ENCODE measurements around the gene HAPSTR1.

The HAPSTR1 gene

GRCh38 chr16:9114842-9115241, 23.4 kb downstream of the HAPSTR1 start:
- no peak overlapping the region for H2BK5ac ChIP-seq (ENCODE audit: low read depth, low read length, poor library complexity, severe bottlenecking)
- H2AK5ac ChIP-seq (ENCODE audit: low read length, severe bottlenecking) = peak overlapping the region; percentile 71
- peaks cover 14% of the 10 kb centered on the region for H3K4me1 ChIP-seq (ENCODE audit: control insufficient read depth, insufficient read depth, low read depth, low read length)
- H4K91ac ChIP-seq (ENCODE audit: low read length) = no peak overlapping the region
- H2BK120ac ChIP-seq (ENCODE audit: low read depth, low read length) = no peak overlapping the region
- H3K18ac ChIP-seq (ENCODE audit: low read depth in 1 of 2, low read length in 2 of 2) = no peak overlapping the region
- H3K14ac ChIP-seq (ENCODE audit: low read length in 2 of 2) = no peak overlapping the region
- H3K27me3 ChIP-seq (ENCODE audit: control insufficient read depth in 1 of 2, insufficient read depth in 1 of 2, low read length in 2 of 2) = no peaks in the 10 kb centered on the region
- no peaks in the 10 kb centered on the region for H3K9me3 ChIP-seq (ENCODE audit: control insufficient read depth, low read length)
- H4K8ac ChIP-seq (ENCODE audit: low read length) = no peak overlapping the region
- no peaks in the 10 kb centered on the region for H3K79me1 ChIP-seq (replicated peaks; ENCODE audit: low read length, poor library complexity, severe bottlenecking)
- H2AFZ ChIP-seq (ENCODE audit: low read depth, low read length) = no peak overlapping the region
- H3K27ac ChIP-seq (ENCODE audit: low read length, poor library complexity, severe bottlenecking) = peak overlapping the region; percentile 51
- no peak overlapping the region for H2BK15ac ChIP-seq (ENCODE audit: low read depth, poor library complexity, severe bottlenecking)
- peaks cover 8 to 83% of the 10 kb centered on the region in 2 experiments for H3K36me3 ChIP-seq (ENCODE audit: control insufficient read depth in 1 of 2, insufficient read depth in 2 of 2, low read depth in 1 of 2, low read length in 2 of 2)
- 70% methylated on average over 2 of the region's 3 CpGs for WGBS
- H3K4ac ChIP-seq (ENCODE audit: low read depth in 1 of 2, low read length in 2 of 2) = no peak overlapping the region
- DNase-seq = no peak
- no peak overlapping the region for H3K4me2 ChIP-seq (ENCODE audit: low read length, poor library complexity, severe bottlenecking)
- H3K9ac ChIP-seq (ENCODE audit: low read length) = no peak overlapping the region
- H2BK12ac ChIP-seq (ENCODE audit: low read length in 2 of 2) = no peak overlapping the region
- no peak overlapping the region for H3K4me3 ChIP-seq (ENCODE audit: insufficient read depth in 1 of 2, low read depth in 1 of 2, low read length in 2 of 2)
- no peak overlapping the region for H3K23ac ChIP-seq (ENCODE audit: low read length in 2 of 2)

GRCh38 chr16:9115277-9115676, 23.8 kb downstream of the HAPSTR1 start:
- no peak overlapping the region for H4K91ac ChIP-seq (ENCODE audit: low read length)
- H3K4ac ChIP-seq (ENCODE audit: low read depth in 1 of 2, low read length in 2 of 2) = no peak overlapping the region
- peaks cover 14% of the 10 kb centered on the region for H3K4me1 ChIP-seq (ENCODE audit: control insufficient read depth, insufficient read depth, low read depth, low read length)
- no peak for DNase-seq
- no peak overlapping the region for H2AFZ ChIP-seq (ENCODE audit: low read depth, low read length)
- H3K27me3 ChIP-seq (ENCODE audit: control insufficient read depth in 1 of 2, insufficient read depth in 1 of 2, low read length in 2 of 2) = no peaks in the 10 kb centered on the region
- WGBS = 68% methylated on average over 3 of the region's 3 CpGs
- H3K36me3 ChIP-seq (ENCODE audit: control insufficient read depth in 1 of 2, insufficient read depth in 2 of 2, low read depth in 1 of 2, low read length in 2 of 2) = peaks cover 10 to 79% of the 10 kb centered on the region in 2 experiments
- no peak overlapping the region for H3K14ac ChIP-seq (ENCODE audit: low read length in 2 of 2)
- H3K79me1 ChIP-seq (replicated peaks; ENCODE audit: low read length, poor library complexity, severe bottlenecking) = no peaks in the 10 kb centered on the region
- H2BK5ac ChIP-seq (ENCODE audit: low read depth, low read length, poor library complexity, severe bottlenecking) = no peak overlapping the region
- no peak overlapping the region for H3K9ac ChIP-seq (ENCODE audit: low read length)
- no peak overlapping the region for H2BK15ac ChIP-seq (ENCODE audit: low read depth, poor library complexity, severe bottlenecking)
- no peak overlapping the region for H3K18ac ChIP-seq (ENCODE audit: low read depth in 1 of 2, low read length in 2 of 2)
- no peak overlapping the region for H2AK5ac ChIP-seq (ENCODE audit: low read length, severe bottlenecking)
- H3K27ac ChIP-seq (ENCODE audit: low read length, poor library complexity, severe bottlenecking) = peak overlapping the region; percentile 55
- no peaks in the 10 kb centered on the region for H3K9me3 ChIP-seq (ENCODE audit: control insufficient read depth, low read length)
- H3K4me2 ChIP-seq (ENCODE audit: low read length, poor library complexity, severe bottlenecking) = no peak overlapping the region
- H2BK12ac ChIP-seq (ENCODE audit: low read length in 2 of 2) = no peak overlapping the region
- H3K23ac ChIP-seq (ENCODE audit: low read length in 2 of 2) = no peak overlapping the region
- H3K4me3 ChIP-seq (ENCODE audit: insufficient read depth in 1 of 2, low read depth in 1 of 2, low read length in 2 of 2) = no peak overlapping the region
- no peak overlapping the region for H2BK120ac ChIP-seq (ENCODE audit: low read depth, low read length)
- H4K8ac ChIP-seq (ENCODE audit: low read length) = no peak overlapping the region

GRCh38 chr16:9116141-9116540, 24.7 kb downstream of the HAPSTR1 start:
- no peaks in the 10 kb centered on the region for H3K27me3 ChIP-seq (ENCODE audit: control insufficient read depth in 1 of 2, insufficient read depth in 1 of 2, low read length in 2 of 2)
- no peak overlapping the region for H4K8ac ChIP-seq (ENCODE audit: low read length)
- H3K9me3 ChIP-seq (ENCODE audit: control insufficient read depth, low read length) = no peaks in the 10 kb centered on the region
- no peak overlapping the region for H3K4me3 ChIP-seq (ENCODE audit: insufficient read depth in 1 of 2, low read depth in 1 of 2, low read length in 2 of 2)
- H3K79me1 ChIP-seq (replicated peaks; ENCODE audit: low read length, poor library complexity, severe bottlenecking) = no peaks in the 10 kb centered on the region
- no peak overlapping the region for H3K9ac ChIP-seq (ENCODE audit: low read length)
- H2AK5ac ChIP-seq (ENCODE audit: low read length, severe bottlenecking) = no peak overlapping the region
- H2BK12ac ChIP-seq (ENCODE audit: low read length in 2 of 2) = no peak overlapping the region
- H2AFZ ChIP-seq (ENCODE audit: low read depth, low read length) = no peak overlapping the region
- H4K91ac ChIP-seq (ENCODE audit: low read length) = no peak overlapping the region
- no peak overlapping the region for H2BK15ac ChIP-seq (ENCODE audit: low read depth, poor library complexity, severe bottlenecking)
- no peak overlapping the region for H3K23ac ChIP-seq (ENCODE audit: low read length in 2 of 2)
- no peak overlapping the region for H3K4ac ChIP-seq (ENCODE audit: low read depth in 1 of 2, low read length in 2 of 2)
- peaks cover 14% of the 10 kb centered on the region for H3K4me1 ChIP-seq (ENCODE audit: control insufficient read depth, insufficient read depth, low read depth, low read length)
- H3K18ac ChIP-seq (ENCODE audit: low read depth in 1 of 2, low read length in 2 of 2) = no peak overlapping the region
- H3K27ac ChIP-seq (ENCODE audit: low read length, poor library complexity, severe bottlenecking) = peak overlapping the region; percentile 55
- peaks cover 11 to 73% of the 10 kb centered on the region in 2 experiments for H3K36me3 ChIP-seq (ENCODE audit: control insufficient read depth in 1 of 2, insufficient read depth in 2 of 2, low read depth in 1 of 2, low read length in 2 of 2)
- H2BK120ac ChIP-seq (ENCODE audit: low read depth, low read length) = no peak overlapping the region
- WGBS = no CpG with 5 or more reads among the region's 2 CpGs
- no peak overlapping the region for H2BK5ac ChIP-seq (ENCODE audit: low read depth, low read length, poor library complexity, severe bottlenecking)
- H3K14ac ChIP-seq (ENCODE audit: low read length in 2 of 2) = no peak overlapping the region
- no peak overlapping the region for H3K4me2 ChIP-seq (ENCODE audit: low read length, poor library complexity, severe bottlenecking)
- no peak for DNase-seq

GRCh38 chr16:9118170-9118569, 26.7 kb downstream of the HAPSTR1 start:
- Histone ChIP-seq H3K9me3 (ENCODE audit: control insufficient read depth, low read length) (no peaks in the 10 kb centered on the region), H4K91ac (ENCODE audit: low read length) (no peak overlapping the region), H2AFZ (ENCODE audit: low read depth, low read length) (no peak overlapping the region), H3K14ac (ENCODE audit: low read length in 2 of 2) (no peak overlapping the region), H2BK15ac (ENCODE audit: low read depth, poor library complexity, severe bottlenecking) (no peak overlapping the region), H3K4me3 (ENCODE audit: insufficient read depth in 1 of 2, low read depth in 1 of 2, low read length in 2 of 2) (no peak overlapping the region), H3K36me3 (ENCODE audit: control insufficient read depth in 1 of 2, insufficient read depth in 2 of 2, low read depth in 1 of 2, low read length in 2 of 2) (peaks cover 19 to 79% of the 10 kb centered on the region in 2 experiments), H3K4ac (ENCODE audit: low read depth in 1 of 2, low read length in 2 of 2) (no peak overlapping the region), H2BK12ac (ENCODE audit: low read length in 2 of 2) (no peak overlapping the region), H3K4me2 (ENCODE audit: low read length, poor library complexity, severe bottlenecking) (no peak overlapping the region), H2BK5ac (ENCODE audit: low read depth, low read length, poor library complexity, severe bottlenecking) (no peak overlapping the region), H2BK120ac (ENCODE audit: low read depth, low read length) (no peak overlapping the region), H3K27ac (ENCODE audit: low read length, poor library complexity, severe bottlenecking) (no peak overlapping the region), H3K79me1 (replicated peaks; ENCODE audit: low read length, poor library complexity, severe bottlenecking) (peaks cover 4% of the 10 kb centered on the region), H3K18ac (ENCODE audit: low read depth in 1 of 2, low read length in 2 of 2) (no peak overlapping the region), H2AK5ac (ENCODE audit: low read length, severe bottlenecking) (no peak overlapping the region), H3K4me1 (ENCODE audit: control insufficient read depth, insufficient read depth, low read depth, low read length) (peaks cover 10% of the 10 kb centered on the region), H3K23ac (ENCODE audit: low read length in 2 of 2) (no peak overlapping the region), H3K27me3 (ENCODE audit: control insufficient read depth in 1 of 2, insufficient read depth in 1 of 2, low read length in 2 of 2) (no peaks in the 10 kb centered on the region), H3K9ac (ENCODE audit: low read length) (no peak overlapping the region), H4K8ac (ENCODE audit: low read length) (no peak overlapping the region)
- DNase-seq = no peak
